Lower lobe of right lung (tissue), 2 donors: ENCODE results near the gene ETV6. TPM values are rescaled to one million over a fixed set of nuclear protein-coding genes. Genes with fewer than 3 reads are reported as not detected.

ENCODE experiments used
- ATAC-seq, 2 donors: fragments of 200-7000 bp; cut with Tn5 transposase; one replicate each; pipeline ENCODE4 v1.9.1; 2020 to 2022; ENCODE audit warnings: mild to moderate bottlenecking in 2 of 2, moderate library complexity in 2 of 2
- DNase-seq: peaks from one replicate; pipeline ENCODE4 v3.0.0-alpha.2; 2020
- H3K27ac ChIP-seq: fragments of 200-600 bp; one replicate; pipeline ENCODE4 v1.8.0; 2022
- H3K27me3 ChIP-seq: fragments of 200-600 bp; one replicate; pipeline ENCODE4 v1.8.0; 2022; ENCODE audit warnings: low read depth
- H3K36me3 ChIP-seq: fragments of 200-600 bp; one replicate; pipeline ENCODE4 v1.8.0; 2022; ENCODE audit warnings: mild to moderate bottlenecking
- H3K4me1 ChIP-seq: fragments of 200-600 bp; one replicate; pipeline ENCODE4 v1.8.0; 2022
- H3K4me3 ChIP-seq: fragments of 200-600 bp; one replicate; pipeline ENCODE4 v1.8.0; 2022; ENCODE audit warnings: mild to moderate bottlenecking
- H3K9me3 ChIP-seq: fragments of 200-600 bp; one replicate; pipeline ENCODE4 v1.8.0; 2022
- intact Hi-C: fragments of 100-400 bp; cut with DNase I; formaldehyde crosslinking; loops from one replicate; pipeline ENCODE4 v1.11.0; 2022
- total RNA-seq: library from RNA; stranded (reverse); fragmentation: NEBNext Ultra II Directional; extraction: Animal tissue kit (Norgen Biotek cat#: 25700); gene quantifications from one replicate; pipeline ENCODE4 v1.2.1, GENCODE V29; 2021
- TF ChIP-seq, protein P1 (sequence below): fragments of 200-600 bp; IDR thresholded peaks from one replicate; pipeline ENCODE4 v1.8.0; 2022; ENCODE audit warnings: antibody characterized with exemption, mild to moderate bottlenecking
- donor health status: DM: no; HTN: yes; CAD: no; lungs with severe emphysema.

The ETV6 gene
- total RNA-seq, 1 donor from 2014 or later: 48.4 TPM

DNA sequence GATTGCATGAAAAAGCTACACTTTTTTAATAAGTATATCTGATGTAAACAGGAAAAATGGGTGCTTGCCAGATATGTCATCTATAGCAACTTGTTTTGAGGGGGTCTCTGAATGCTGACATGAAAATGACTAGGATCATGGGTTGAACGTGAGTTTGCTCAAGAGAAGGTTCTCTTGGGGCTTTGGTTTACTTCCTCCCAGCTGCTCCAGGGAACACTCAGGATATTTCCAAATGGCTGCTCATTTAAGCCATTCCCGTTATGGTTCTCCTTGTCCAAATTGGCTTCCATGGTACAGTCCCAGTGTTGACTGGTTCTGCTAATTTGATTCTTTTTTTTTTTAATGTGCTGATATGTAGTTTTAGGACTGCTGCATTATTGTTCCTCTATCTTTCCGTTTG is 118.3 kb downstream of the ETV6 start:
- TF ChIP-seq, protein P1, sequence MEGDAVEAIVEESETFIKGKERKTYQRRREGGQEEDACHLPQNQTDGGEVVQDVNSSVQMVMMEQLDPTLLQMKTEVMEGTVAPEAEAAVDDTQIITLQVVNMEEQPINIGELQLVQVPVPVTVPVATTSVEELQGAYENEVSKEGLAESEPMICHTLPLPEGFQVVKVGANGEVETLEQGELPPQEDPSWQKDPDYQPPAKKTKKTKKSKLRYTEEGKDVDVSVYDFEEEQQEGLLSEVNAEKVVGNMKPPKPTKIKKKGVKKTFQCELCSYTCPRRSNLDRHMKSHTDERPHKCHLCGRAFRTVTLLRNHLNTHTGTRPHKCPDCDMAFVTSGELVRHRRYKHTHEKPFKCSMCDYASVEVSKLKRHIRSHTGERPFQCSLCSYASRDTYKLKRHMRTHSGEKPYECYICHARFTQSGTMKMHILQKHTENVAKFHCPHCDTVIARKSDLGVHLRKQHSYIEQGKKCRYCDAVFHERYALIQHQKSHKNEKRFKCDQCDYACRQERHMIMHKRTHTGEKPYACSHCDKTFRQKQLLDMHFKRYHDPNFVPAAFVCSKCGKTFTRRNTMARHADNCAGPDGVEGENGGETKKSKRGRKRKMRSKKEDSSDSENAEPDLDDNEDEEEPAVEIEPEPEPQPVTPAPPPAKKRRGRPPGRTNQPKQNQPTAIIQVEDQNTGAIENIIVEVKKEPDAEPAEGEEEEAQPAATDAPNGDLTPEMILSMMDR: no peak
- H3K9me3 ChIP-seq: no peaks in the 10 kb centered on the region
- intact Hi-C loops: no loop called here
- ATAC-seq (no peak), DNase-seq (no peak)
- peaks cover 3% of the 10 kb centered on the region for H3K36me3 ChIP-seq
- H3K4me3 ChIP-seq: no peak overlapping the region
- H3K27me3 ChIP-seq: no peaks in the 10 kb centered on the region
- H3K27ac ChIP-seq: no peak overlapping the region
- peaks cover 76% of the 10 kb centered on the region for H3K4me1 ChIP-seq

- Histone ChIP-seq H3K36me3 (peaks cover 3% of the 10 kb centered on the region), H3K9me3 (no peaks in the 10 kb centered on the region), H3K4me1 (peaks cover 75% of the 10 kb centered on the region), H3K27ac (no peak overlapping the region), H3K4me3 (no peak overlapping the region), H3K27me3 (no peaks in the 10 kb centered on the region)
- TF ChIP-seq, protein P1: no peak
- intact Hi-C loops: no loop called here
- DNase-seq (no peak), ATAC-seq (no peak)
Observed at GRCh38 chr12:11768233-11768965, 118.9 kb downstream of the ETV6 start.

- Histone ChIP-seq H3K27me3 (no peaks in the 10 kb centered on the region), H3K4me1 (peaks cover 77% of the 10 kb centered on the region), H3K9me3 (no peaks in the 10 kb centered on the region), H3K27ac (no peak overlapping the region), H3K4me3 (no peak overlapping the region), H3K36me3 (peaks cover 3% of the 10 kb centered on the region)
- intact Hi-C loops: no loop called here
- no peak for DNase-seq
- peak in 1 of 2 donors; percentile 12 for ATAC-seq
- TF ChIP-seq, protein P1: no peak
Observed at GRCh38 chr12:11769723-11770514, 120.4 kb downstream of the ETV6 start.

- H3K4me1 ChIP-seq: peaks cover 67% of the 10 kb centered on the region
- TF ChIP-seq, protein P1: no peak
- intact Hi-C loops: no loop called here
- no peaks in the 10 kb centered on the region for H3K27me3 ChIP-seq
- peaks cover 3% of the 10 kb centered on the region for H3K36me3 ChIP-seq
- no peak overlapping the region for H3K4me3 ChIP-seq
- H3K27ac ChIP-seq: no peak overlapping the region
- DNase-seq (no peak), ATAC-seq (no peak)
- no peaks in the 10 kb centered on the region for H3K9me3 ChIP-seq
Observed at GRCh38 chr12:11771356-11771755, 121.9 kb downstream of the ETV6 start.

DNA sequence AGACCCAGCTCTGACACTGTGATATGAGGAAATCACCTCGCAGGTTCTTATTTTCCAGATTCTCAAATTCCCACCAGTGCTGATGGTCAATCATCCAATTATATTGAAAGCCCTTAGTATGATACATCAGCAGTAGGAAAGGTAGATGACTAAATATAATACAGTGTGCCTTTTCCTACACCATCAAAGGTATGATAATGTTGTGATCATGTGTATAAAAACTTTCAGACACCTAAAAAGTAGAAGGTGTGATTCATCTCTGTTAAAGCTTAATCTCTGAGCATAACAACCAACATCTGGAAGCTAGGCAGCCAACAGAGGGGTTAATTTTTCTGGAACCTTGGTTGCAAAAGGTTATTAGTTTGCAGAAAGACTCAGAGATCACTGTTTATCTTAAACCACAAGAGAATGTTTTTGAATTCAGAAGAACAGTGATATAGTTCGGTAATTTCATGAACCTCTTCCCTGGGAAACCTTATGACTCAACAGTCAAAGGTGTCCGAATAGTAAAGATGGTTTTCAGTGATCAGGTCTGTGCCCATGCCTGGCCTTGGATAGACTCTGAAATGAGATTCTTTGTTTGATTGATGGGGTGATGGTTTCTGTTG is 122.5 kb downstream of the ETV6 start:
- intact Hi-C loops: no loop called here
- ATAC-seq: no peak
- no peak overlapping the region for H3K4me3 ChIP-seq
- TF ChIP-seq, protein P1: no peak
- DNase-seq: no peak
- H3K27ac ChIP-seq: no peak overlapping the region
- no peaks in the 10 kb centered on the region for H3K9me3 ChIP-seq
- H3K4me1 ChIP-seq: peaks cover 60% of the 10 kb centered on the region
- H3K27me3 ChIP-seq: no peaks in the 10 kb centered on the region
- peaks cover 3% of the 10 kb centered on the region for H3K36me3 ChIP-seq
